OCI-LY7 (cell line): ENCODE results near the gene PEX3.

Experiments used
- CTCF ChIP-seq: fragments of 200-600 bp; sonication (generic); conservative IDR thresholded peaks from 2 replicates; pipeline ENCODE4 v1.5.1; 2014; ENCODE audit warnings: mild to moderate bottlenecking, antibody characterized with exemption, low read length, moderate library complexity, mixed read lengths
- EZH2phosphoT487 ChIP-seq: fragments of 200-600 bp; sonication (generic); IDR thresholded peaks from 2 replicates; pipeline ENCODE4 v1.6.1; 2018; ENCODE audit warnings: low read depth, borderline replicate concordance, mild to moderate bottlenecking, mixed run types, antibody characterized with exemption, low read length, moderate library complexity, mixed read lengths

- no peak for TF ChIP-seq CTCF
- no peak for TF ChIP-seq EZH2phosphoT487
Measured at GRCh38 chr6:143515766-143516355, 65.3 kb downstream of the PEX3 start.
